HG03460 (cell line): Measurements from ENCODE around the gene C1QTNF1.

Experiments used
- ATAC-seq: cut with Tn5 transposase; IDR thresholded peaks from one replicate; pipeline ENCODE4 v1.9.1; 2021; ENCODE audit not compliant: unreplicated experiment

The C1QTNF1 gene

GRCh38 chr17:78992542-78993212 lies 31.3 kb upstream of the C1QTNF1 start:
- ATAC-seq = no peak

- no peak for ATAC-seq
These were observed 30.6 kb upstream of the C1QTNF1 start for GRCh38 chr17:78993241-78993956.

- ATAC-seq = no peak
These were observed 29.8 kb upstream of the C1QTNF1 start for GRCh38 chr17:78993981-78994671.

GRCh38 chr17:78995022-78995760 lies 28.8 kb upstream of the C1QTNF1 start:
- ATAC-seq = no peak

- ATAC-seq = no peak
These were observed 28.1 kb upstream of the C1QTNF1 start for GRCh38 chr17:78995761-78996451.

GRCh38 chr17:78996781-78997201 lies 27.2 kb upstream of the C1QTNF1 start:
- no peak for ATAC-seq

- no peak for ATAC-seq
These were observed 26.7 kb upstream of the C1QTNF1 start for GRCh38 chr17:78997231-78997741.

GRCh38 chr17:78997881-78998280 lies 26.1 kb upstream of the C1QTNF1 start:
- no peak for ATAC-seq

- no peak for ATAC-seq
These were observed 25.5 kb upstream of the C1QTNF1 start for GRCh38 chr17:78998311-78999055.

GRCh38 chr17:78999056-78999768 lies 24.8 kb upstream of the C1QTNF1 start:
- ATAC-seq = no peak

- ATAC-seq = no peak
These were observed 24.0 kb upstream of the C1QTNF1 start for GRCh38 chr17:78999947-79000395.

- ATAC-seq = no peak
These were observed 23.4 kb upstream of the C1QTNF1 start for GRCh38 chr17:79000396-79001189.

GRCh38 chr17:79001190-79002020 lies 22.6 kb upstream of the C1QTNF1 start:
- ATAC-seq = no peak

- ATAC-seq = no peak
These were observed 21.7 kb upstream of the C1QTNF1 start for GRCh38 chr17:79002291-79002690.

GRCh38 chr17:79002796-79003593 lies 21.0 kb upstream of the C1QTNF1 start:
- no peak for ATAC-seq

- no peak for ATAC-seq
These were observed 20.1 kb upstream of the C1QTNF1 start for GRCh38 chr17:79003661-79004411.
